ENCODE measurements around the gene PDZD2.
A peak's percentile ranks its signal among the peaks of the same experiment; 100 is the strongest.
"Not testable (repeated sequence)": the region's sequence is repeated elsewhere in the genome, so short reads cannot be mapped to it uniquely, and the experiment has no call there.

The PDZD2 gene

DNA sequence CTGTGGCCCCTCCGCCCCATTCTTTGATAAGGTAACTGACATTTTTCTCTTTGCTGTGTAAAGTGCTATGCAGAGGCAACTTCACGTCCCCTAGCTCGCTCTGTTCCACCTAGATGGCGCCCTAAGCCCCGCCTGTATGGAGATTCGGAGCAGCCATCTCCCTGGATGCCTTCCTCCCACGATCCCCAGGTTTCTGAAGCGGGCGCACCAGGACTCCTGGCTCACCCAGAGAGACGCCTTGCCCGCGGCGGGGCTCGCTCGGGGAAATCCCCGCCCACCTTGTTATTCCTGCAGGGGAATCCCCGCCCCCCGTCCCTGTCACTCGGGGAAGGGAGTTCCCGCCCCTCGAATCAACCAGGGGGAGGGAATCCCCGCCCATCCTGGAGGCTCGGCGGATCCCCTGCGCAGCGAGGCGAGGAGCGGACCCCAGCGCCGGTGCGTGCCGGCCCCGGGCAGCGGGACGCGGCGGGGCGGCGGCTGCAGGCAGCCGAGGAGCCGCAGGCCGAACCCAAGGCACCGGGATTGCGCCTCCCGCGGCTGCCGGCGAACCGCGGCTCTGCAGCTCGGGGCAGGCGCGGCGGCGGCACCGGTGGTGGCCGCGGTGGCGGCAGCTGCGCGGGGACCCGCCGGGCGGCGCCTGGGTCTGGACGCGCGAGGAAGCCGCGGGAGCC lies at the start of gene PDZD2:
Gene PDZD2 (plus strand): TSS at position 384 of the 671 bp plus-strand sequence.
- peak; percentile 80 for DNase-seq

DNA sequence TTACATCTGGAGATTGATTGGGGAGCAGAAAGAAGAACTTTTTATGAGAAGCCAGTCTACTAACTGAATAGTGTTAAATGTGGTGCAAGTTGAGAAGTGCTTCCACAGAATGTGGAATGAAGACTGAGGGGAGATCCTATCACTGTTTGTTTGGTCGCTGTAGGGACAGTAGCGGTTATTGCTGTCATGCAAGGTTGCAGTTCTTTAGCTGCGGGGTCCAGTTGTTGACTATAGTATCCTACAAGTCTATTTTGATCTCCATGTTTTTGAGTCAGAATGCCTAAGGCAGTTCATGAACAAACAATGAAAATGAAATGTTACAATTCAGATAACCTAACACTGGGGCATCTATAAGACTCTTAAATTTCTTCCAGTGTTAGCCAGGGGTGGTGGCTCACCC lies 45.3 kb upstream of the PDZD2 start:
- peak; percentile 6 for DNase-seq

DNA sequence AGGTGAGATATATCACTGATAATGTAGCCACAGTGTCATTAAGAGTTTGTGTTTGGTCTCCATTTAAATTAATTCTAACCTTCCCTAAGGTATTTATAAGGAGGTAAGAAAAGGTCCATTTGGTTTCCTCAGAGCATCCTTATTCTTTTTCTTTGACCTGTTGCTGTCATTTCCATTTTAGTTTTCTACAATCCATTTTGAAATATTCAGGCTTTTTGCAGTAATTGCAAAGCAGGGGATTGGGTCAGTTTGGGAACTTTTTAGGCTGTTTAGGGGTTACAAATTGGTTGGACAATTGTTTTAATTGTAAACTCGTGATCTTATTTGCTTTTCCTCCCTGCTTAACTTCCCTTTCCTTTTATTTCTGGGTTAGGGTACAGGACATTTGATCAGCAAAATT lies 42.6 kb upstream of the PDZD2 start:
- no peak for DNase-seq

DNA sequence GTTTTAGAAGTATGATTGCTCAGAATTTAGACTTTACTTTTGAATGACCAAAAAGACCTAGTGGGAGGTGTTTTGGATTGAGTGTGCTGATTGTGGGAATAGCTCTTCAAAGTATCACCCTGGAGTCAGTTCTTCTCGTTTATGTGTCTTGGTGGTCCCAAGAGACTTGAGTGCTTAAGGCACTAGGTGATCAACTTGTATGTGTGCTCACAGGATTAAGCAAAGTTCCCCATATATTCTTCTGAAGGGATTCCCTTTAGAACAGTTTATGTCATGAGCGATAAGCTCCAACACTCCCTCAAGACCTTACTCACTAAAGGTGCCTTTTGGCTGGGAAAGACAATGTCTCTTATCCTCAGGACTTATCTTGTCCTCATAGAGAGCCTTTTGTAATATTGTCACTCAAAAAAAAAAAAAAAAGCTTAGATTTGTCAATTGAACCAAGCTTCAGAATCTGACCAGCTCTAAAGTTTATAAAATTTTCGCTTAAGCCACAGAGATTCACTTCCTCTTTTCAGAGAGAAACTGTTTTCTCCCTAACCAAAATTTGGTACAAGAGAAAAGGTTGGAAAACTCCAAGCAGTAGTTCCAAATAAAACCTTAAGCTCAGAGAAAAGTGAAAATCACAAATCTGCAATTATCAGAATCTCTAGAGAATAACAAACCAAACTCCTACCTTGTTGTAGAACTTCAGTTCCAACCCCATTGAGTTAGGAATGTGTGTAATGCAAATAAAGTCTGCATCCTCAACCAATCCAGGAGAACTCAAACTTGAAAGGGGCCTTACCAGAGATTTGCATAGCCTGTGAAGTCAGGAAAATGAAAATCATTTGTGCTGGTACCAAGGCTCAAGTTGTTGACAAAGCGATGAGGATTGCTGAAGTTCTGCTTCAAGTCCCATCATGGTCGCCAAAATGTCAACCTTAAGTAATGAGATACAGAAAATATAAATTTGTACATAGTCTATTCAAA lies 40.0 kb upstream of the PDZD2 start:
- peak; percentile 26 for DNase-seq

DNA sequence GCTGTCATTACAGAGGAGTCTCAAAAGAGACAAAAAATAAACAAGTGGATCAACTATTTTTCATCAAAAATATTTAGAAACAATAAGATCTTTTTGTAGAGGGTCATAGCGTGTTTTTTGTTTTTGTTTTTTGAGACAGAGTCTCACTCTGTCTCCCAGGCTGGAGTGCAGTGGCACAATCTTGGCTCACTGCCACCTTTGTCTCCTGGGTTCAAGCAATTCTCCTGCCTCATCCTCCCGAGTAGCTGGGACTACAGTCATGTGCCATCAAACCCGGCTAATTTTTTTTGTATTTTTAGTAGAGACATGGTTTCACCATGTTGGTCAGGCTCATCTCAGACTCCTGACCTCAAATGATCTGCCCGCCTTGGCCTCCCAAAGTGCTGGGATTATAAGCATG lies 36.6 kb upstream of the PDZD2 start:
- DNase-seq, result not testable (repeated sequence)

DNA sequence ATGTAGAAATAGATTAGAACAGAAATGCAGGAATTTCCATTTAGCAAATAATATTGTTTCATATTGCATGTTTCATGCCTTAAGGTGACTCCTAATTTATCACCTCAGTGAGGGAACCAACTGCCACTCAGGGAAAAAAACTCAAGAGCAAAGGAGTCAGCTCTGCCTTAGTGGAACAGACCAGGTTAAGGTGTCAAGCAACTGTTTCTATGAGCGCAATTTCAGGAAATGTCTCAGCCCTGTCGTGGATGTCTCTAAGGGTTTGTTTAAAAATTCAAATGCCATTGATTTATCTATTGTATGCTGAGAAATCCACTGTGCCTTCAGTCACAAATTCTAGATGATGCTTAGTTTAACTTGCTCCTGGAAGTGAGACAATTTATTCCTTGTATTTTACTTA lies 34.7 kb upstream of the PDZD2 start:
- DNase-seq, result no peak

DNA sequence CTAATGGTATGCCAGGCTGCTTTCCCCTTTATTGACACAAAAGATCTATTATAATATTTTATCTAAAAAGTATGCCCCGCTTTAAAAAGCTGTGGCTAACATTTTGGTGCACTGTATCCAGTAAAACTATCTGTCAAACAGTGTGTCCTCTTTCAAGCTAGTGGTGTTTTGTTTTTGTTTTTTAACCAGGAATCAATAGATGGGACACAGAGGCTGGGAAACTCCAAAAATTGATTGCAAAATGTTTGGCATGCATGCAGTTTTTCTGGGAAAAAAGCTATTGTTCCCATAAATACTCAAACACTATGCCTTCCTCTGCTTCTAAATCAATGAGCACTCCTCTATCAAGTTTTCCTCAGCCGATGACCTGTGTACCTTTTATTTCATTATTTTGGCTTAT lies 34.3 kb upstream of the PDZD2 start:
- DNase-seq, result no peak

DNA sequence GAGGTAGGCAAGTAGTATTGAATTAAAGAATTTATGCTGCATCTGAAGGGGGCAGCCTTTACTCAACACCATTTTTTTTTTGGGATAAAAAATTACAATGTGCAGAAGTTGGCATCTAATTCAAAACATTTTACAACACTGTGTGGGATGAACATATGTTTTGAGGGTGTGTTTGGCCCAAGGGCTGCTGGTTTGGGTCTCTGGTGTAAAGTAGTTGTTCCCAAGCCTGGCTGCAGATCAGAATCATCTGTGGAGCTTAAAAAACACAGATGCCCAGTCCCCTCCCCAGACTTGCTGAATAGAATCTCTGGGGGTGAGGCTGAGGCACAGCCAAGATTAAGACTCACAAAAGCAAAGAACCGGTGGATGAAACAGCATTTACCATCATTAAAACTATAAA lies 33.0 kb upstream of the PDZD2 start:
- DNase-seq, result no peak

DNA sequence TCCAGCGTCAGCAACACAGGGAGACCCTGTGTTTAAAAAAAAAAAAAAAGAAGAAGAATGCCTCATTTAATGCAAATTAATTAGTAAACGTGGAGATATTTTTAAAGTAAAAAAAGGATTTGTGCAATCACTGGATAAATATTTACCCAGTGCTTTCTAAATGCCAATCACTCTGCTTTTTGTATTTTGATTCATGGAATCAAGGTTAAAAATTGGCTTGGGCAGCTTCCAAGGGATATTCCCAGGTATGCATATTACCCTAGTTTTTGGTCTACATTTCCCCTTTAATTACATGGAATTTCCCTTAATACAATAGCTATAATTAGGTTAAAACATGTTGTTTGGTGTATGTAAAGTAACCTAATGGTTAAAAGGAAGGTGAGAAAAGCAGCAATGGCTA lies 31.4 kb upstream of the PDZD2 start:
- DNase-seq, result no peak

DNA sequence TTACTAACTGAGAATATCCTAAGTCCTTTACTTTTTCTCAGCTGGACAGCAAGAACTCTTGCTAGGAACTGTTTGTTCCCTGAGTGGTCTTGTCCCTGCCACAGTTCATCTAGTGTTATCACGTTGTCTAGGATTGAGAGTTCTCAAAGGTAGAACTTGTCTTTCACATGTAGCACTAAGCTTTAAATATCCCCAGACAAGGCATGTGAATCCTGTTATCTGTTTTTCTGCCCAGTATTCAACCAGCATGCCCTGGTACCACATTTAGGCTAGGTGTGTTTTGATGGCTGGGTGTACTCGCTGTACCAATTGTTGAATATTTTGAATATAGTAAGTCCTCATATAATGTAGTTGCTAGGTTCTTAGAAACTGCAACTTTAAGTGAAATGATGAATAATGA lies 27.9 kb upstream of the PDZD2 start:
- DNase-seq, result no peak

DNA sequence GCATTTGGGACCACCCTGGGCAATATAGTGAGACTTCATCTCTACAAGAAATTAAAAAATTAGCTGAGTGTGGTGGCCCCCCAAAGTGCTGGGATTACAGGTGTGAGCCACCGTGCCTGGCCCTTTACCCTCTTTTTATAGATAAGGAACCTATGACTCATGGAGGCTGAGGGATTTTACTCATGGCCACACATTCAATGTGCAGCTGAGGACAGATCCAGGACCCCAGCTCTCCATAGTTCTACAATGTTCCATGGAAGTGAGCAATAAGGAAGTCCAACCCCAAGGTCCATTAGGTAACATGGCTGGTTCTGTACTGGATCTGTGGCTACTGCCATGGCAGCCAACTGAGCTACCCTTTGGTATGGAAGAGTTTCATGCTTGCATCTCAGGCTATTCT lies 25.3 kb upstream of the PDZD2 start:
- DNase-seq, result no peak

DNA sequence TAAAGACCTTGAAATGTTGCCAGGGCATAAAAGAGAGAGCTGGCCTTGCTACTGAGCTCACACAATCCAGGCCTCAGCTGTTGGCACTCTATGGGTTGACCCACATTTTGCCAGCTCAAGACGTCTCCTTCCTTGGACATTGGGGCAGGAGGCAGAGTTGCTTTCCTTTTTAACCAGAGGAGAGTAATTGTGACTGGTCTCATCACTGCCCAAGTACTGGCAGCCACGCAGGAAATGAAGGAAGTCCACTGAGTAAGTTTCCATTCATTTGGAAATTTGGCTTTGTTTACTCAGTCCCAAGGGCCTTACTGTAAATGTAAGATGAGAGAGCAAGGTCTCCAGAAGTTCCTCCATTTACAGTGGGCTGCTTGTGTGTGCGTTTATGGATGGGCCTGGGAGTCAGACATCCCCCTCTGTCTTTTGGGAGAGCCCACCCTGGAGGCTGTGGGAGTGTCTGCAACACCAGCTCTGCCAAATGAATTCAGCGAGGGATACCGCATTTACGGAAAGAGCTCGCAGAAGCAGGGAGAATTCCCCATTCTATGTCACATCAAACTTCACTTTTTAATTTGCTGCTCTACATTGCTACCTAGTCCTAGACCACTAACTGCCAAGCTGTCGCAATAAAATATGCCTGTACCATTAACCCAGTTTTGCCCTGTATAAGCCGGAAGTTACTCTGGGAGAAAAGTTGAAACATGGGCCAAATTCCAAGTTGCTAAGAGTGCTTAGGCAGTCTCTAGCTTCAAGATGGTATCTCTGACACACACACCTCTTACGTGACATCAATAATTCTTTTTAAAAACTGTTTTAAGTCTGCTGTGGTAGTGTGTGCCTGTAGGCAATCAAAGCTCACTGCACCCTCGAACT lies 24.5 kb upstream of the PDZD2 start:
- DNase-seq, result no peak

DNA sequence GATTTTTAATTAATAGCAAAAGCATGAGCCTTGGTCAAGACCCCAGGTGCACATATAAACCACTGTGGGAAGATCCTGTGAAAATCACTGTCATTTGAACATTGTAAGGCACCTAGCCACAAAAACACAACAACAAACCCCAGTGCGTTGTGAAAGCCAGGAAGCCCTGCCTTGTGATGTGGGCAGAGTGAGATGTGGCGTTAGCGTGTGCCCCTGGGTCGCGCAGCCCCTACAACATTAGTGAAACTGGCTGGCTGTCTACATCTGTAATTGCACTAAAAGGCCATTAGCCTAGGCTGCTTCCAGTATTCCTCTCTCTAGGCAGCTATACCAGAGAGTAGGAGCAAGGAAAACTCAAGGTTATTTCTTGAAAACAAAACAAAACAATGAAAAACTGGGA lies 21.1 kb upstream of the PDZD2 start:
- DNase-seq, result no peak

DNA sequence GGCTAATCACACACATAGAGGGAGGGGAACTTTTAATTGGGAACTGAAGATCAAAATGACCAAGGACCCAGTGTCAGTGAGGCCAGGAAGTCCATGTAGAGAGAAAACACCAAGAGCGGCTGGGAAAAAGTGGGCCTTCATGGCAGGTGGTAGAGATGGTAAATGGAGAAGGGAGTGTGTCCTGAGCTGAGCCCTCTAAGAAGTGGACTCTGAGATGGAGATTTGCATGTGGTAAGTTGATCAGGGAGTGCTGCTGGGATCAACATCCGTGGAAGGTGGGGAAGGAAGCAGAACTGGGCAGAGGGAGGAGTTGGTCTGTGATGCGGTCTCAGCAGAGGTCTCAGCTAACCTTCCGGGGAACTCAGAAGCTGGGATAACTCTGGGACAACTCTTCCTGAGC lies 18.9 kb upstream of the PDZD2 start:
- no peak for DNase-seq

DNA sequence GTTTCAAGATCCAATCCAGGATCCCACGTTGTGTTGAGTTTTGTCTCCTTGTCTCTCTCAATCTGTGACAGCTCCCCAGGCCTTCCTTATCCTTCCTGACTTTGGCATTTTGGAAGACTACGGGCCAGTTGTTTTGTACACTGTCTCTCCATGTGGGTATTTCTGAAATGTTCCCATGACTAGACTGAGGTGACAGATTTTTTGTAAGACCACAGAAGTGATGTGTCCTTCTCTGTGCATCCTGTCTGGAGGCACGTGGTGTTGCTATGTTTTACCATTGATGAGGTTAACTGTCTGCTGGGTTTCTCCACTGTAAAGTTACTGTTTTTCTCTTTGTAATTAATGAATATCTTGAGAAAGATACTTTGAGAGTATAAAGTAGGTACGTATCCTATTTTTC lies 15.7 kb upstream of the PDZD2 start:
- no peak for DNase-seq

DNA sequence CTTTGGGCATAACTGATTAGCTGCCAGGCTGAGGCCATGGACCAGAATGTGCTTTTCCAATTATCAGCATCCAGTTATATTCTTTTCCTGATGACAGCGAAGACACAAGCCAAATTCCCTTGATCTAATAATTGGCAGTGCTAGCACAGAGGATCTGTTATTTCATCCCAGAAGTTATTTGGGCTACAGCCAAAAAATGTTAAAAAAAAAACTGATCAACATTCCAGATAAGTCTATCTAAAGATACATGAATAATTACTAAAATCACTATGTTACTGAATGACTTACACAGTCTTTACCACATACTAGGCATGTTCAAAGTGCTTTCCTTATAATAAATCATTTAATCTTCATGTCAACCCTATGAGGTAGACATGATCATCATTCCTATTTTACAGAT lies 13.5 kb upstream of the PDZD2 start:
- DNase-seq, result no peak

DNA sequence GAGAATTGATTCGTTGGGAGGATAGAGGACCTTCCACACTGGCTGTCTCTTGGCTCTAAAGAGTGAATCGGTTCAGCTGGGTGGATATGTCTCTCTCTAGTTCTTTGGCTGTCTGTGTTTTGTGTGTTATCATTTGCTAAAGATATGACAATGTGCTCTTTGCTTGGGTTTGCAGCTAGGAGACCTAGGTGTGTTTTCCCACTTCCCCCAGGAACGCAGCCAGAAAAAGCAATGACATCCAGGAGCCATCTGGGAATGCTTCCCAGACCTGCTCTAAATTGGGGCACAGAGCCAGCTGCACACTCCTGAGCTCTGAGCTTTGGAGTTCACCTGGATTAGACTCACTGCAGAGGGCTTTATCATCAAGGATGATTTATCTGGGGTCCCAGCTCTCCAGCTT lies 12.8 kb upstream of the PDZD2 start:
- DNase-seq, result no peak

DNA sequence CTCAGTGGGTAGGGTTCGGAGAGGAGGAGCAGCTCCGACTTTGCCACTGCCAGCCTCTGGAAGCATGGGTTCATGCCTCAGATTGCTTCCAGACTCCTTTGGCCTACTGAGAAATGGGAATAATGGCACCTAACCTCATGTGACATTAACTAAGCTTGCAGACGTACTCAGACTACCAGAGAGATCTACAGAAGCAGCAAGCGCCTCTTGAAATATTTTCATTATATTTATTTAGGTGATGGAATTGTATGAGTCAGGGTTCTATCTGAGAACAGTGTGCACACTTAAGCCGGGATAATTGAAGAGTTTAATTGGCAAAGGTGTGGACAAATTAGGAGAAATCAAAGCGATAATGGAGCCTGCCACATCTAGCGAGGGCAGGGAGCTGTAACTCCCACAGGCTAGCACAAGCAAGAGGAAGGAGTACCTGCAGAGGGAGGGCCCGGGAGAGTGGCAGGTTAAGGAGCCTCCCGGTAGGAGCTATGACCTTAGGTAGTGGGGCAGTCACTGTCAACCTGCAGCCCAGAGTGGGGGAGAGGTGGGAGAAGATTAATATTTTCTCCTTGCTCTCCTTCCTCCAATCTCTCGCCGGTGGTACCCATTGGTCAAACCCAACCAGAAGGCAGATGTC lies 12.2 kb upstream of the PDZD2 start:
- DNase-seq, result no peak

DNA sequence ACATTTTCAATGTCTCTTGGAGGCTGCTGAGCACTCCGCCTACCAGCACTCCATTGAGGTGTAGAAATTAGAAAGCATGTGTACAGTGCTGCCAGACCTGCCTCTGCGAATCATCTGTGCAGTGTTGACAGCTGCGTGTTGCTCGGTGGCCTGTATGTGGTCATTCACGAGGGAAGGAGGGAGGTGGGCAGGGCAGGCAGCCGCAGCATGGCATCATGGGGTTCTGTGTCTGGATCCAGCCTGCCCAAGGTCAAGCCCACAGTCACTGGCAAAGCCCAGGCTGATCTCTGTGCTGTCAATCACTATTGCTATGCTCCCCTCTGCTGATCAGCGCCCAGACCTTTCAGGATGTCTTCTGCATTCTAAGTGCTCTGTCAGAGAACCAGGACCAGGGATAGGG lies 8.0 kb upstream of the PDZD2 start:
- no peak for DNase-seq

DNA sequence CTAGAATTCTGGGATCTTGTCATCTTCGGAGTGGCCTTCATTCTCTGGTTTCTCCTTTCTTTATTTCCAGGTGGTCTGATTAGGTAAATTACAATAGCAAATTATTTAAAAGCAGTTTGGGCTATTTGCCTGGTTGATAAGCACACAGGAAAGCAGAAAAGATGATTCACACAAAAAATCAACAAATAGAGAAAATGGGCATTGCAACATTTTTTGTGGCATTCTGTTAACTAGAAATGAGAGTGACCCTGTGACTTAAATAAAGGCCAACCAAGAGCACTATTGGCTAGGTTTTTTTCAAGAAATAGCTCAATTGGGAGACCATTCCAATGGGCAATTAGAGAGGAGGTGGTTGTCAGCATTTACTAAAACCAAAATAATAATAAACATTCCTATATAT lies 6.5 kb upstream of the PDZD2 start:
- DNase-seq, result no peak

DNA sequence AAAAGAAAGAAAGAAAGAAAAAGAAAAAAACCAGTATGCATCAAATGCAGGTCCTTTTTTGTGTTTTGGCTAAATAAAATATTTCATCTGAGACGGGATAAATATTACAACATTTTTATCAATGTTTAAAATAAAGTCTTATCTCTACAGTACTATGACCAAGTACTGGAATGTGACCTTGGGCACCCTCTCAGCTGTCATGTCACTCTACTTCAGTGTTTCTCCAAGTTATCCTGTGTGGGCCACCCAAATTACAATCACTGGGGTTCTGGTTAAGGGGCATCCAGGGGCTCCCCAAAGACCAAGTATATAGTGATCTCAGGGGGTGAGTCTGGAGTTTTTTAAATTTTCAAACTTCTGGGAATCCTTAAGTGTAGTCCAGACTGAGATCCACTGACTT lies 3.5 kb upstream of the PDZD2 start:
- DNase-seq, result no peak

DNA sequence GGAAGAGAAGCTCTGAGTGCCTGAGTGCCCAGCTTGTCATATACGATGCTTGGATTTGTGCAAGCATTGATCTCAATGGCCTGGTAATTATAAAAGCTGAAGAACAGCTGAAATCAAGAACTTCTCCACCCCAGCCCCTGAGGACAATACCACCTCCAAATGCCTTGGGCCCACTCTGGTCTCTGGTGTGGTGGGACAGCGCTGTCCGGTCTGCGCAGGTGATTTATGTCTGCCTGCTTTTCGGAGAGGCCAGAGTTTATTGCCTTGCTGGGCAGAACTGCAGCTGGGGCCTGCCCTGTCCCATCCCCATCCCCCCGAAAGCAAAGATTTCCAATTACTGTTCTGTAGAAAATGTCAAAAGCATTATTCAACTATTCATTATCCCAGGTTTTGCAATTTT lies 1.1 kb upstream of the PDZD2 start:
- no peak for DNase-seq

DNA sequence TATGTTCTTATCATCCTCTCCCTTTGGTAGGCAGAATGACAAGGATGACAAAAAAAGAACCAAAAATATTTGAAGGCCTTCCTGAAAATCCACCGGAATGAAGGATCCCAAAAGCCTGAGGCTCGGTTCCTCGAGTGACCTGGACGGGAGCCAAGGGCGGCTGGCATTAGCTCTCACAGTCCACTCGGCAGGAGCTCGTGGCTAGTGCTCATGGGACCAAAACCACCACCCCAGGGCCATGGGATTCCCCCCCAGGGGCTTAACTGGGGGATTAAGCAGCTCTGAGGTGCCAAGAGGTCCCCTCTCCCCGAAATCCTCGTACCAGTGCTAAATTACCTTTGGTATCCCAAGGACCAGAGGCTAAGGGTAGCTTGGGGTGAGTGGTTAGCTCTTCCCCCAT lies 586 bp upstream of the PDZD2 start:
- DNase-seq, result no peak

Measured in OCI-M1 (cell line).